ENCODE measurements around the gene PSAP.

GRCh38 chr10:71814922-71815411, 36.1 kb downstream of the PSAP start:
- TF ChIP-seq CTCF (IDR thresholded peaks at IDR 0.05) = no peak
- TF ChIP-seq ZFX (IDR thresholded peaks at IDR 0.05; ENCODE audit: borderline replicate concordance) = no peak
